GM23338 (cell line): ENCODE measurements around the gene METTL13. TPM values are rescaled to one million over a fixed set of nuclear protein-coding genes. Genes with fewer than 3 reads are reported as not detected.

ENCODE experiments used
- ATAC-seq: fragments of 200-7000 bp; cut with Tn5 transposase; 3 replicates; pipeline ENCODE4 v1.9.1; 2020
- DNase-seq: peaks from one replicate; pipeline ENCODE4 v3.0.0-alpha.2; 2015; ENCODE audit warnings: low spot score
- H2AFZ ChIP-seq: fragments of 200-600 bp; sonication (generic); 2 replicates; pipeline ENCODE4 v1.8.0; 2016; ENCODE audit warnings: antibody characterized with exemption, mild to moderate bottlenecking, moderate library complexity
- H3F3A ChIP-seq: fragments of 200-600 bp; sonication (generic); replicated peaks from 2 replicates; pipeline ENCODE4 v1.8.0; 2017; ENCODE audit warnings: antibody characterized with exemption, mixed run types, low read depth
- H3K27ac ChIP-seq: fragments of 200-600 bp; sonication (generic); 2 replicates; pipeline ENCODE4 v1.6.1; 2016; ENCODE audit warnings: low read depth
- H3K27me3 ChIP-seq: fragments of 200-600 bp; sonication (generic); 2 replicates; pipeline ENCODE4 v1.8.0; 2016; ENCODE audit warnings: mild to moderate bottlenecking, mixed run types, moderate library complexity; ENCODE audit not compliant: insufficient read depth
- H3K36me3 ChIP-seq: fragments of 200-600 bp; sonication (generic); 2 replicates; pipeline ENCODE4 v1.8.0; 2016; ENCODE audit warnings: mild to moderate bottlenecking; ENCODE audit not compliant: insufficient read depth
- H3K4me1 ChIP-seq: fragments of 200-600 bp; sonication (generic); 2 replicates; pipeline ENCODE4 v1.8.0; 2016; ENCODE audit warnings: mild to moderate bottlenecking, moderate library complexity; ENCODE audit not compliant: insufficient read depth
- H3K4me2 ChIP-seq: fragments of 200-600 bp; sonication (generic); 2 replicates; pipeline ENCODE4 v1.7.1; 2017; ENCODE audit warnings: mixed run types
- H3K4me3 ChIP-seq: fragments of 200-600 bp; sonication (generic); 2 replicates; pipeline ENCODE4 v1.6.1; 2016; ENCODE audit warnings: mixed run types
- H3K79me2 ChIP-seq: fragments of 200-600 bp; sonication (generic); replicated peaks from 2 replicates; pipeline ENCODE4 v1.8.0; 2017; ENCODE audit warnings: mild to moderate bottlenecking; ENCODE audit not compliant: insufficient read depth
- H3K9me2 ChIP-seq: fragments of 200-600 bp; sonication (generic); 2 replicates; pipeline ENCODE4 v1.8.0; 2017; ENCODE audit not compliant: insufficient read depth
- H4K20me1 ChIP-seq: fragments of 200-600 bp; sonication (generic); replicated peaks from 2 replicates; pipeline ENCODE4 v1.8.0; 2017; ENCODE audit warnings: mild to moderate bottlenecking; ENCODE audit not compliant: insufficient read depth
- H3K27ac Mint-ChIP-seq: 2 replicates; pipeline ENCODE4 v1.8.0; 2020; ENCODE audit warnings: inconsistent platforms, mild to moderate bottlenecking, moderate library complexity, mixed read lengths
- H3K27me3 Mint-ChIP-seq: 3 replicates; pipeline ENCODE4 v1.8.0; 2022; ENCODE audit warnings: low read depth, mild to moderate bottlenecking, moderate library complexity, mixed read lengths, inconsistent platforms; ENCODE audit not compliant: insufficient read depth, poor library complexity
- H3K36me3 Mint-ChIP-seq: 3 replicates; pipeline ENCODE4 v1.8.0; 2021; ENCODE audit warnings: low read depth, mild to moderate bottlenecking, inconsistent platforms, moderate library complexity, mixed read lengths
- H3K4me1 Mint-ChIP-seq: 3 replicates; pipeline ENCODE4 v1.8.0; 2020; ENCODE audit warnings: mild to moderate bottlenecking, inconsistent platforms, mixed read lengths
- H3K4me3 Mint-ChIP-seq: 3 replicates; pipeline ENCODE4 v1.8.0; 2021; ENCODE audit warnings: moderate library complexity, mild to moderate bottlenecking, inconsistent platforms, mixed read lengths
- H3K9me3 Mint-ChIP-seq: 3 replicates; pipeline ENCODE4 v1.8.0; 2020; ENCODE audit warnings: moderate library complexity, mild to moderate bottlenecking, inconsistent platforms, mixed read lengths
- CREB1 ChIP-seq: fragments of 250-450 bp; sonication (Bioruptor Pico); IDR thresholded peaks from 2 replicates; pipeline ENCODE4 v1.5.0; 2020; ENCODE audit warnings: low read depth, mild to moderate bottlenecking, moderate library complexity
- EZH2 ChIP-seq: fragments of 200-600 bp; sonication (generic); IDR thresholded peaks from one replicate; pipeline ENCODE4 v1.8.0; 2017; ENCODE audit warnings: antibody characterized with exemption, mild to moderate bottlenecking, low read depth; ENCODE audit not compliant: unreplicated experiment
- EZH2phosphoT487 ChIP-seq: fragments of 200-600 bp; sonication (generic); IDR thresholded peaks from one replicate; pipeline ENCODE4 v1.8.1; 2018; ENCODE audit warnings: antibody characterized with exemption; ENCODE audit not compliant: unreplicated experiment
- JUNB ChIP-seq: IDR thresholded peaks from one replicate; pipeline ENCODE4 v1.6.1; 2016; ENCODE audit warnings: antibody characterized with exemption; ENCODE audit not compliant: unreplicated experiment
- NANOG ChIP-seq: IDR thresholded peaks from 2 replicates; pipeline ENCODE4 v1.6.1; 2016; ENCODE audit warnings: antibody characterized with exemption, borderline replicate concordance
- STAT1 ChIP-seq: IDR thresholded peaks from one replicate; pipeline ENCODE4 v1.6.1; 2016; ENCODE audit warnings: antibody characterized with exemption; ENCODE audit not compliant: unreplicated experiment
- ZNF114 ChIP-seq: fragments of 250-450 bp; sonication (Bioruptor Pico); IDR thresholded peaks from 2 replicates; pipeline ENCODE4 v1.5.0; 2020; ENCODE audit warnings: mild to moderate bottlenecking, moderate library complexity
- ZNF331 ChIP-seq: fragments of 250-450 bp; sonication (Bioruptor Pico); IDR thresholded peaks from 2 replicates; pipeline ENCODE4 v1.5.0; 2020; ENCODE audit warnings: low read depth, mild to moderate bottlenecking, moderate library complexity
- polyA plus RNA-seq: library from polyadenylated mRNA; unstranded; fragments of >200 nt; fragmentation: Nextera tagmentation; extraction: Ambion mirVana; gene quantifications from 2 replicates; pipeline ENCODE4 v1.2.1, GENCODE V29; 2016
- total RNA-seq: library from RNA; depleted of rRNA; stranded (reverse); fragments of >200 nt; shearing (Covaris generic); gene quantifications from 2 replicates; pipeline ENCODE4 v1.2.3, GENCODE V29; 2014
- TF ChIP-seq, protein P1 (sequence below): IDR thresholded peaks from one replicate; pipeline ENCODE4 v1.6.1; 2018; ENCODE audit warnings: antibody characterized with exemption; ENCODE audit not compliant: unreplicated experiment
- TF ChIP-seq, protein P2 (sequence below): fragments of 250-450 bp; sonication (Bioruptor Pico); IDR thresholded peaks from 2 replicates; pipeline ENCODE4 v1.5.0; 2020; ENCODE audit warnings: mild to moderate bottlenecking, moderate library complexity
- TF ChIP-seq, protein P3 (sequence below), 2 experiments: fragments of 200-600 bp in 1 of 2; sonication (generic) in 1 of 2; conservative IDR thresholded peaks; 2 replicates each; pipeline versions ENCODE4 v1.5.1 to v1.6.1; 2016 to 2017; ENCODE audit warnings: antibody characterized with exemption in 2 of 2, low read depth in 2 of 2, mild to moderate bottlenecking in 2 of 2, moderate library complexity in 1 of 2

METTL13 gene
- total and polyA plus RNA-seq, 2 experiments from 2014 or later: 21.0 to 45.4 TPM

DNA sequence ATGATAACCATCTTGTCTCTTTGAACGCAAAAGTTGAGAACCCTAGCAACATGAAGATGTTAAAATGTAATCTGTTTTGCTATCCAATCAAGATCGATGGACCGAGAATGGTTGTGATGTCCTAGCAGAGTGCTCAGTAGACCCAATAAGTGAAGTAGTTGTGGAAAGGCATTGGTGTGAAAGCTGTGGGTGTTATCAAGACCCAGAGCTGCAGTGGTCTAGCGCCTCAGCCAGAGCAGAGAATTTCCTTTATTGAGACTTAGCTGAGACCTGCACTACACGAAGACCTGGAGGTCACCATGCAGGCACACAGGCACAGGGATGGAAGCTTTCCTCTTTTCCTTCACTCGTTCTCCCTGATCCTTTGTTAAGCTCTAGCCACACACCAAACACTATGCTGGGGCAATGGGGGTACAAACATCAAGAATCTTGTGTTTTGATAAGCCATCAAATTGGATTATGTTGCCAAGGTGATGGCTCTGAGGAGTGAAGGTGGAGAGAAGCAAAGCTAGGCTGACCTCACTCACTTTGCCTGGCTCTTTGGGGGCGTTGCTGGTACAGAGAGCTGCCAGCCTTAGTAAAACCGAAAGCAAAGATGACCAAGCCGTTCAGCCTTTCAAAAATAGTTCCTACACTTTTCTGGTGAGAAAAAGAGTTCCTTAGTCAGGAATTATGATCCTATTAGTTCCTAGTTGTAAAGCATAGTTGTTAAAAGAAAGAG lies 24.1 kb downstream of the METTL13 start:
- no peak for ATAC-seq
- H3K27ac Mint-ChIP-seq: no peak overlapping the region

More for the DNA sequence above, 24.1 kb downstream of the METTL13 start:
- H3K9me3 Mint-ChIP-seq: no peaks in the 10 kb centered on the region
- Histone ChIP-seq H4K20me1 (no peaks in the 10 kb centered on the region), H3F3A (no peaks in the 10 kb centered on the region; the same call in 1 of the 2 replicates), H3K27ac (no peak overlapping the region), H2AFZ (no peak overlapping the region), H3K4me2 (no peak overlapping the region), H3K9me2 (no peaks in the 10 kb centered on the region; the same call in 1 of the 2 replicates), H3K79me2 (no peaks in the 10 kb centered on the region), H3K4me1 (peaks cover 18% of the 10 kb centered on the region), H3K36me3 (no peaks in the 10 kb centered on the region), H3K27me3 (no peaks in the 10 kb centered on the region), H3K4me3 (no peak overlapping the region)
- no peak for DNase-seq
- H3K36me3 Mint-ChIP-seq: no peaks in the 10 kb centered on the region
- no peak overlapping the region for H3K4me3 Mint-ChIP-seq
- peaks cover 23% of the 10 kb centered on the region for H3K4me1 Mint-ChIP-seq
- H3K27me3 Mint-ChIP-seq: peaks cover 1% of the 10 kb centered on the region
- TF ChIP-seq EZH2: no peak
- TF ChIP-seq, protein P1, sequence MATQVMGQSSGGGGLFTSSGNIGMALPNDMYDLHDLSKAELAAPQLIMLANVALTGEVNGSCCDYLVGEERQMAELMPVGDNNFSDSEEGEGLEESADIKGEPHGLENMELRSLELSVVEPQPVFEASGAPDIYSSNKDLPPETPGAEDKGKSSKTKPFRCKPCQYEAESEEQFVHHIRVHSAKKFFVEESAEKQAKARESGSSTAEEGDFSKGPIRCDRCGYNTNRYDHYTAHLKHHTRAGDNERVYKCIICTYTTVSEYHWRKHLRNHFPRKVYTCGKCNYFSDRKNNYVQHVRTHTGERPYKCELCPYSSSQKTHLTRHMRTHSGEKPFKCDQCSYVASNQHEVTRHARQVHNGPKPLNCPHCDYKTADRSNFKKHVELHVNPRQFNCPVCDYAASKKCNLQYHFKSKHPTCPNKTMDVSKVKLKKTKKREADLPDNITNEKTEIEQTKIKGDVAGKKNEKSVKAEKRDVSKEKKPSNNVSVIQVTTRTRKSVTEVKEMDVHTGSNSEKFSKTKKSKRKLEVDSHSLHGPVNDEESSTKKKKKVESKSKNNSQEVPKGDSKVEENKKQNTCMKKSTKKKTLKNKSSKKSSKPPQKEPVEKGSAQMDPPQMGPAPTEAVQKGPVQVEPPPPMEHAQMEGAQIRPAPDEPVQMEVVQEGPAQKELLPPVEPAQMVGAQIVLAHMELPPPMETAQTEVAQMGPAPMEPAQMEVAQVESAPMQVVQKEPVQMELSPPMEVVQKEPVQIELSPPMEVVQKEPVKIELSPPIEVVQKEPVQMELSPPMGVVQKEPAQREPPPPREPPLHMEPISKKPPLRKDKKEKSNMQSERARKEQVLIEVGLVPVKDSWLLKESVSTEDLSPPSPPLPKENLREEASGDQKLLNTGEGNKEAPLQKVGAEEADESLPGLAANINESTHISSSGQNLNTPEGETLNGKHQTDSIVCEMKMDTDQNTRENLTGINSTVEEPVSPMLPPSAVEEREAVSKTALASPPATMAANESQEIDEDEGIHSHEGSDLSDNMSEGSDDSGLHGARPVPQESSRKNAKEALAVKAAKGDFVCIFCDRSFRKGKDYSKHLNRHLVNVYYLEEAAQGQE: no peak
- TF ChIP-seq JUNB: no peak
- no peak for TF ChIP-seq CREB1 (CRISPR knock-in tag)
- no peak for TF ChIP-seq STAT1
- no peak for TF ChIP-seq ZNF331 (CRISPR knock-in tag)
- no peak for TF ChIP-seq EZH2phosphoT487
- no peak for TF ChIP-seq ZNF114 (CRISPR knock-in tag)
- TF ChIP-seq, protein P2, sequence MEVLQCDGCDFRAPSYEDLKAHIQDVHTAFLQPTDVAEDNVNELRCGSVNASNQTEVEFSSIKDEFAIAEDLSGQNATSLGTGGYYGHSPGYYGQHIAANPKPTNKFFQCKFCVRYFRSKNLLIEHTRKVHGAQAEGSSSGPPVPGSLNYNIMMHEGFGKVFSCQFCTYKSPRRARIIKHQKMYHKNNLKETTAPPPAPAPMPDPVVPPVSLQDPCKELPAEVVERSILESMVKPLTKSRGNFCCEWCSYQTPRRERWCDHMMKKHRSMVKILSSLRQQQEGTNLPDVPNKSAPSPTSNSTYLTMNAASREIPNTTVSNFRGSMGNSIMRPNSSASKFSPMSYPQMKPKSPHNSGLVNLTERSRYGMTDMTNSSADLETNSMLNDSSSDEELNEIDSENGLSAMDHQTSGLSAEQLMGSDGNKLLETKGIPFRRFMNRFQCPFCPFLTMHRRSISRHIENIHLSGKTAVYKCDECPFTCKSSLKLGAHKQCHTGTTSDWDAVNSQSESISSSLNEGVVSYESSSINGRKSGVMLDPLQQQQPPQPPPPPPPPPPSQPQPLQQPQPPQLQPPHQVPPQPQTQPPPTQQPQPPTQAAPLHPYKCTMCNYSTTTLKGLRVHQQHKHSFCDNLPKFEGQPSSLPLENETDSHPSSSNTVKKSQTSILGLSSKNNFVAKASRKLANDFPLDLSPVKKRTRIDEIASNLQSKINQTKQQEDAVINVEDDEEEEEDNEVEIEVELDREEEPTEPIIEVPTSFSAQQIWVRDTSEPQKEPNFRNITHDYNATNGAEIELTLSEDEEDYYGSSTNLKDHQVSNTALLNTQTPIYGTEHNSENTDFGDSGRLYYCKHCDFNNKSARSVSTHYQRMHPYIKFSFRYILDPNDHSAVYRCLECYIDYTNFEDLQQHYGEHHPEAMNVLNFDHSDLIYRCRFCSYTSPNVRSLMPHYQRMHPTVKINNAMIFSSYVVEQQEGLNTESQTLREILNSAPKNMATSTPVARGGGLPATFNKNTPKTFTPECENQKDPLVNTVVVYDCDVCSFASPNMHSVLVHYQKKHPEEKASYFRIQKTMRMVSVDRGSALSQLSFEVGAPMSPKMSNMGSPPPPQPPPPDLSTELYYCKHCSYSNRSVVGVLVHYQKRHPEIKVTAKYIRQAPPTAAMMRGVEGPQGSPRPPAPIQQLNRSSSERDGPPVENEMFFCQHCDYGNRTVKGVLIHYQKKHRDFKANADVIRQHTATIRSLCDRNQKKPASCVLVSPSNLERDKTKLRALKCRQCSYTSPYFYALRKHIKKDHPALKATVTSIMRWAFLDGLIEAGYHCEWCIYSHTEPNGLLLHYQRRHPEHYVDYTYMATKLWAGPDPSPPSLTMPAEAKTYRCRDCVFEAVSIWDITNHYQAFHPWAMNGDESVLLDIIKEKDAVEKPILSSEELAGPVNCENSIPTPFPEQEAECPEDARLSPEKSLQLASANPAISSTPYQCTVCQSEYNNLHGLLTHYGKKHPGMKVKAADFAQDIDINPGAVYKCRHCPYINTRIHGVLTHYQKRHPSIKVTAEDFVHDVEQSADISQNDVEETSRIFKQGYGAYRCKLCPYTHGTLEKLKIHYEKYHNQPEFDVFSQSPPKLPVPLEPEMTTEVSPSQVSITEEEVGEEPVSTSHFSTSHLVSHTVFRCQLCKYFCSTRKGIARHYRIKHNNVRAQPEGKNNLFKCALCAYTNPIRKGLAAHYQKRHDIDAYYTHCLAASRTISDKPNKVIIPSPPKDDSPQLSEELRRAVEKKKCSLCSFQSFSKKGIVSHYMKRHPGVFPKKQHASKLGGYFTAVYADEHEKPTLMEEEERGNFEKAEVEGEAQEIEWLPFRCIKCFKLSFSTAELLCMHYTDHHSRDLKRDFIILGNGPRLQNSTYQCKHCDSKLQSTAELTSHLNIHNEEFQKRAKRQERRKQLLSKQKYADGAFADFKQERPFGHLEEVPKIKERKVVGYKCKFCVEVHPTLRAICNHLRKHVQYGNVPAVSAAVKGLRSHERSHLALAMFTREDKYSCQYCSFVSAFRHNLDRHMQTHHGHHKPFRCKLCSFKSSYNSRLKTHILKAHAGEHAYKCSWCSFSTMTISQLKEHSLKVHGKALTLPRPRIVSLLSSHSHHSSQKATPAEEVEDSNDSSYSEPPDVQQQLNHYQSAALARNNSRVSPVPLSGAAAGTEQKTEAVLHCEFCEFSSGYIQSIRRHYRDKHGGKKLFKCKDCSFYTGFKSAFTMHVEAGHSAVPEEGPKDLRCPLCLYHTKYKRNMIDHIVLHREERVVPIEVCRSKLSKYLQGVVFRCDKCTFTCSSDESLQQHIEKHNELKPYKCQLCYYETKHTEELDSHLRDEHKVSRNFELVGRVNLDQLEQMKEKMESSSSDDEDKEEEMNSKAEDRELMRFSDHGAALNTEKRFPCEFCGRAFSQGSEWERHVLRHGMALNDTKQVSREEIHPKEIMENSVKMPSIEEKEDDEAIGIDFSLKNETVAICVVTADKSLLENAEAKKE (CRISPR knock-in tag): no peak
- no peak for TF ChIP-seq NANOG
- TF ChIP-seq, protein P3, sequence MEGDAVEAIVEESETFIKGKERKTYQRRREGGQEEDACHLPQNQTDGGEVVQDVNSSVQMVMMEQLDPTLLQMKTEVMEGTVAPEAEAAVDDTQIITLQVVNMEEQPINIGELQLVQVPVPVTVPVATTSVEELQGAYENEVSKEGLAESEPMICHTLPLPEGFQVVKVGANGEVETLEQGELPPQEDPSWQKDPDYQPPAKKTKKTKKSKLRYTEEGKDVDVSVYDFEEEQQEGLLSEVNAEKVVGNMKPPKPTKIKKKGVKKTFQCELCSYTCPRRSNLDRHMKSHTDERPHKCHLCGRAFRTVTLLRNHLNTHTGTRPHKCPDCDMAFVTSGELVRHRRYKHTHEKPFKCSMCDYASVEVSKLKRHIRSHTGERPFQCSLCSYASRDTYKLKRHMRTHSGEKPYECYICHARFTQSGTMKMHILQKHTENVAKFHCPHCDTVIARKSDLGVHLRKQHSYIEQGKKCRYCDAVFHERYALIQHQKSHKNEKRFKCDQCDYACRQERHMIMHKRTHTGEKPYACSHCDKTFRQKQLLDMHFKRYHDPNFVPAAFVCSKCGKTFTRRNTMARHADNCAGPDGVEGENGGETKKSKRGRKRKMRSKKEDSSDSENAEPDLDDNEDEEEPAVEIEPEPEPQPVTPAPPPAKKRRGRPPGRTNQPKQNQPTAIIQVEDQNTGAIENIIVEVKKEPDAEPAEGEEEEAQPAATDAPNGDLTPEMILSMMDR (conservative IDR thresholded peaks at IDR 0.05; ENCODE audit: low read depth in 2 of 2): no peak
